HEK293 (cell line): Measurements from ENCODE around the gene TADA3.
A peak's percentile ranks its signal among the peaks of the same experiment; 100 is the strongest.

ENCODE experiments used
- CTCF ChIA-PET: fragments of 350-600 bp; formaldehyde crosslinking; extraction: SDS; loops from one replicate; lab custom pipeline; 2021; ENCODE audit warnings: antibody characterized with exemption; lab: Yijun Ruan, JAX
- POLR2A ChIA-PET: fragments of 300-600 bp; formaldehyde crosslinking; extraction: SDS; loops from one replicate; lab custom pipeline; 2020; ENCODE audit warnings: antibody characterized with exemption, inconsistent platforms; lab: Yijun Ruan, JAX
- H3K27ac ChIP-seq: fragments of 200-500 bp; sonication (Bioruptor generic); 2 replicates; pipeline ENCODE4 v1.5.1; 2014; ENCODE audit warnings: low read depth, low read length, control low read depth, inconsistent platforms; ENCODE audit errors: extremely low read depth
- H3K36me3 ChIP-seq, 2 experiments: fragments of 200-500 bp in 1 of 2; sonication (Bioruptor generic) in 1 of 2; 1 replicate in 1 of 2; 2 replicates in 1 of 2; pipeline ENCODE4 v1.5.1; 2014 to 2017; ENCODE audit warnings: inconsistent platforms in 2 of 2, low read length in 2 of 2; ENCODE audit not compliant: control insufficient read depth in 2 of 2, insufficient read depth in 1 of 2
- H3K4me1 ChIP-seq: fragments of 200-500 bp; sonication (Bioruptor generic); 2 replicates; pipeline ENCODE4 v1.5.1; 2014; ENCODE audit warnings: mild to moderate bottlenecking, low read length, inconsistent platforms; ENCODE audit not compliant: control insufficient read depth, insufficient read depth
- H3K4me3 ChIP-seq: 2 replicates; pipeline ENCODE4 v1.5.1; 2011; ENCODE audit warnings: low read depth, mild to moderate bottlenecking, control low read depth, low read length, moderate library complexity
- H3K9me3 ChIP-seq: fragments of 200-500 bp; sonication (Bioruptor generic); 2 replicates; pipeline ENCODE4 v1.5.1; 2014; ENCODE audit warnings: low read depth, low read length, inconsistent platforms; ENCODE audit not compliant: control insufficient read depth, insufficient read depth
- BCL11A ChIP-seq: fragments of 450-650 bp; formaldehyde crosslinking; IDR thresholded peaks from 2 replicates; pipeline ENCODE4 v1.5.1; 2016; ENCODE audit warnings: low read depth, missing biosample characterization, missing genetic modification characterization
- GLI4 ChIP-seq: fragments of 450-650 bp; formaldehyde crosslinking; IDR thresholded peaks from 2 replicates; pipeline ENCODE4 v1.5.1; 2016; ENCODE audit warnings: missing biosample characterization, missing genetic modification characterization
- GLIS1 ChIP-seq: fragments of 450-650 bp; formaldehyde crosslinking; IDR thresholded peaks from 2 replicates; pipeline ENCODE4 v1.5.1; 2016; ENCODE audit warnings: missing biosample characterization, missing genetic modification characterization
- YY1 ChIP-seq: fragments of 450-650 bp; formaldehyde crosslinking; IDR thresholded peaks from 2 replicates; pipeline ENCODE4 v1.5.1; 2018; ENCODE audit warnings: missing biosample characterization, missing genetic modification characterization
- ZBTB1 ChIP-seq: fragments of 450-650 bp; formaldehyde crosslinking; IDR thresholded peaks from 2 replicates; pipeline ENCODE4 v1.5.1; 2016; ENCODE audit warnings: missing biosample characterization, missing genetic modification characterization
- ZBTB17 ChIP-seq: fragments of 450-650 bp; formaldehyde crosslinking; IDR thresholded peaks from 2 replicates; pipeline ENCODE4 v1.5.1; 2016; ENCODE audit warnings: missing biosample characterization, missing genetic modification characterization
- ZBTB21 ChIP-seq: fragments of 450-650 bp; formaldehyde crosslinking; IDR thresholded peaks from 2 replicates; pipeline ENCODE4 v1.5.1; 2017; ENCODE audit warnings: missing biosample characterization, missing genetic modification characterization
- ZNF169 ChIP-seq: fragments of 450-650 bp; formaldehyde crosslinking; IDR thresholded peaks from 2 replicates; pipeline ENCODE4 v1.5.1; 2016; ENCODE audit warnings: missing biosample characterization, missing genetic modification characterization
- ZNF23 ChIP-seq: fragments of 450-650 bp; formaldehyde crosslinking; IDR thresholded peaks from 2 replicates; pipeline ENCODE4 v1.5.1; 2016; ENCODE audit warnings: missing biosample characterization, missing genetic modification characterization, borderline replicate concordance
- ZNF302 ChIP-seq: fragments of 450-650 bp; formaldehyde crosslinking; IDR thresholded peaks from 2 replicates; pipeline ENCODE4 v1.5.1; 2016; ENCODE audit warnings: missing biosample characterization, missing genetic modification characterization, low read depth
- ZNF544 ChIP-seq: fragments of 450-650 bp; formaldehyde crosslinking; IDR thresholded peaks from 2 replicates; pipeline ENCODE4 v1.5.0; 2017; ENCODE audit warnings: missing biosample characterization, missing genetic modification characterization
- ZNF549 ChIP-seq: fragments of 450-650 bp; IDR thresholded peaks from 2 replicates; pipeline ENCODE4 v1.5.1; 2018; ENCODE audit warnings: missing biosample characterization, missing genetic modification characterization, mild to moderate bottlenecking, inconsistent platforms, moderate library complexity
- ZNF600 ChIP-seq: fragments of 450-650 bp; formaldehyde crosslinking; IDR thresholded peaks from 2 replicates; pipeline ENCODE4 v1.5.1; 2016; ENCODE audit warnings: missing biosample characterization, missing genetic modification characterization
- ZNF621 ChIP-seq: fragments of 450-650 bp; formaldehyde crosslinking; IDR thresholded peaks from 2 replicates; pipeline ENCODE4 v1.5.1; 2017; ENCODE audit warnings: missing biosample characterization, missing genetic modification characterization
- ZNF658 ChIP-seq: fragments of 450-650 bp; formaldehyde crosslinking; IDR thresholded peaks from 2 replicates; pipeline ENCODE4; 2016; ENCODE audit warnings: missing biosample characterization, missing genetic modification characterization
- ZNF792 ChIP-seq: fragments of 450-650 bp; formaldehyde crosslinking; IDR thresholded peaks from 2 replicates; pipeline ENCODE4 v1.5.1; 2016; ENCODE audit warnings: missing biosample characterization, missing genetic modification characterization
- ZNF837 ChIP-seq: fragments of 450-650 bp; formaldehyde crosslinking; IDR thresholded peaks from 2 replicates; pipeline ENCODE4 v1.5.1; 2016; ENCODE audit warnings: missing biosample characterization, missing genetic modification characterization
- ZXDB ChIP-seq: fragments of 450-650 bp; formaldehyde crosslinking; IDR thresholded peaks from 2 replicates; pipeline ENCODE4 v1.5.1; 2016; ENCODE audit warnings: missing biosample characterization, missing genetic modification characterization
- TF ChIP-seq, protein P1 (sequence below): fragments of 450-650 bp; formaldehyde crosslinking; IDR thresholded peaks from 2 replicates; pipeline ENCODE4 v1.5.1; 2016; ENCODE audit warnings: missing biosample characterization, missing genetic modification characterization
- TF ChIP-seq, protein P2 (sequence below): fragments of 450-650 bp; formaldehyde crosslinking; IDR thresholded peaks from 2 replicates; pipeline ENCODE4 v1.5.1; 2016; ENCODE audit warnings: missing biosample characterization, missing genetic modification characterization
- TF ChIP-seq, protein P3 (sequence below): fragments of 450-650 bp; formaldehyde crosslinking; IDR thresholded peaks from 2 replicates; pipeline ENCODE4 v1.5.1; 2016; ENCODE audit warnings: missing biosample characterization, missing genetic modification characterization

The TADA3 gene

DNA sequence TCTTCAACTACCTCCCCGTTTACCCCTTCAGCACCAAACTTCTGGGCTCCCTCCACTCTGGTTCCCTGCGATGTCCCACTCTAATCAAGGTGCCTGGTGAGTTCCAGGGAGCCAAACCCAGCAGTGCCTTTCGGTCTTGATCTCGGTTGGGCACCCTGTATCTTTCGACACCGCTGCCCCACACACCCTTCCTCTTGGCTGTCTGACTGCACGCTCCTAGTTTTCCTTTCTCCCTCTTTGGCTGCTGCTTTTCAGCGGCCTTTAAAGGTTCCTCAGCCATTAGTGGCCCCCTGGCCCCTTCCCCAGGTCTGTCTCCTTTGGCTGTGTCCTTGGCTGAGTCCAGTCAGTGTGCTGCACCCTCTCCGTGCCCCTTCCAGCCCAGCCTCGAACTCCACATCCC lies 18.6 kb upstream of the TADA3 start:
- peaks cover 6% of the 10 kb centered on the region; the same call in 1 of the 2 replicates for H3K4me1 ChIP-seq
- no peak overlapping the region for H3K27ac ChIP-seq
- no peak overlapping the region for H3K4me3 ChIP-seq
- TF ChIP-seq ZNF837 (tag by site-specific recombination): no peak
- TF ChIP-seq ZNF544 (tag by site-specific recombination): no peak
- TF ChIP-seq ZNF658 (tag by site-specific recombination): no peak
- no peak for TF ChIP-seq GLI4 (tag by site-specific recombination)
- TF ChIP-seq GLIS1 (tag by site-specific recombination): no peak
- TF ChIP-seq ZNF792 (tag by site-specific recombination): no peak
- no peak for TF ChIP-seq ZNF23
- TF ChIP-seq ZBTB17: no peak
- TF ChIP-seq ZBTB21 (tag by site-specific recombination): no peak
- TF ChIP-seq ZNF600 (tag by site-specific recombination): no peak
- TF ChIP-seq YY1: no peak
- TF ChIP-seq ZNF549: no peak
- no peak for TF ChIP-seq ZNF621 (tag by site-specific recombination)
- no peak for TF ChIP-seq ZBTB1 (tag by site-specific recombination)
- TF ChIP-seq BCL11A (tag by site-specific recombination): no peak
- TF ChIP-seq, protein P1, sequence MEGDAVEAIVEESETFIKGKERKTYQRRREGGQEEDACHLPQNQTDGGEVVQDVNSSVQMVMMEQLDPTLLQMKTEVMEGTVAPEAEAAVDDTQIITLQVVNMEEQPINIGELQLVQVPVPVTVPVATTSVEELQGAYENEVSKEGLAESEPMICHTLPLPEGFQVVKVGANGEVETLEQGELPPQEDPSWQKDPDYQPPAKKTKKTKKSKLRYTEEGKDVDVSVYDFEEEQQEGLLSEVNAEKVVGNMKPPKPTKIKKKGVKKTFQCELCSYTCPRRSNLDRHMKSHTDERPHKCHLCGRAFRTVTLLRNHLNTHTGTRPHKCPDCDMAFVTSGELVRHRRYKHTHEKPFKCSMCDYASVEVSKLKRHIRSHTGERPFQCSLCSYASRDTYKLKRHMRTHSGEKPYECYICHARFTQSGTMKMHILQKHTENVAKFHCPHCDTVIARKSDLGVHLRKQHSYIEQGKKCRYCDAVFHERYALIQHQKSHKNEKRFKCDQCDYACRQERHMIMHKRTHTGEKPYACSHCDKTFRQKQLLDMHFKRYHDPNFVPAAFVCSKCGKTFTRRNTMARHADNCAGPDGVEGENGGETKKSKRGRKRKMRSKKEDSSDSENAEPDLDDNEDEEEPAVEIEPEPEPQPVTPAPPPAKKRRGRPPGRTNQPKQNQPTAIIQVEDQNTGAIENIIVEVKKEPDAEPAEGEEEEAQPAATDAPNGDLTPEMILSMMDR (tag by site-specific recombination): no peak
- no peak for TF ChIP-seq ZNF169
- TF ChIP-seq, protein P2, sequence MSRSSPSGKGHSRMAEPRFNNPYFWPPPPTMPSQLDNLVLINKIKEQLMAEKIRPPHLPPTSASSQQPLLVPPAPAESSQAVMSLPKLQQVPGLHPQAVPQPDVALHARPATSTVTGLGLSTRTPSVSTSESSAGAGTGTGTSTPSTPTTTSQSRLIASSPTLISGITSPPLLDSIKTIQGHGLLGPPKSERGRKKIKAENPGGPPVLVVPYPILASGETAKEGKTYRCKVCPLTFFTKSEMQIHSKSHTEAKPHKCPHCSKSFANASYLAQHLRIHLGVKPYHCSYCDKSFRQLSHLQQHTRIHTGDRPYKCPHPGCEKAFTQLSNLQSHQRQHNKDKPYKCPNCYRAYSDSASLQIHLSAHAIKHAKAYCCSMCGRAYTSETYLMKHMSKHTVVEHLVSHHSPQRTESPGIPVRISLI: no peak
- CTCF ChIA-PET: interaction anchor here (0.7 kb wide), 1 partner anchor 15 kb away, joined by 5 read pairs; no protein-coding TSS in a partner anchor
- POLR2A ChIA-PET: no interaction called here
- H3K36me3 ChIP-seq: peaks cover 3 to 69% of the 10 kb centered on the region in 2 experiments; a peak in 2 of 3 replicates
- no peaks in the 10 kb centered on the region for H3K9me3 ChIP-seq

DNA sequence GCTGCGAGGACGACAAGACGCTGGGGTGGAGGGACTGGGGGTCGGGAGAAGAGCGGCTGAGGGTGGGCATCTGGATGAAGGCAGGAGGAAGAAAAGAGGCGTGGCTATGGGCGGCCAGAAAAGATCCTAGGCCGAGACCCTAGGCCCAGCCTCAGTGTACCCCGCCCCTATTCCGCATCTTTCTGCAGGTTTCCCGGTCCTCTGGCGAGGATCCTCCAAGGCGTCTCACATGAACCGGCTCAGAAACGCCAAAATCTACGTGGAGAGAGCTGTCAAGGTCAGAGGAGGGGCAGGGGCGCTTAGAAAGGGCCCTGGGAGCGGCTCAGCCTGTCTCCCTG lies 18.1 kb upstream of the TADA3 start:
- CTCF ChIA-PET: no interaction called here
- POLR2A ChIA-PET: interaction anchor here (3.6 kb wide), 1 partner anchor 17 kb away, joined by 18 read pairs; the partner anchor contains the start of genes ARPC4 and TADA3
- peak overlapping the region; percentile 34 for H3K4me3 ChIP-seq
- no peaks in the 10 kb centered on the region for H3K9me3 ChIP-seq
- H3K36me3 ChIP-seq: peaks cover 3 to 69% of the 10 kb centered on the region in 2 experiments; a peak in 2 of 3 replicates
- TF ChIP-seq, protein P3, sequence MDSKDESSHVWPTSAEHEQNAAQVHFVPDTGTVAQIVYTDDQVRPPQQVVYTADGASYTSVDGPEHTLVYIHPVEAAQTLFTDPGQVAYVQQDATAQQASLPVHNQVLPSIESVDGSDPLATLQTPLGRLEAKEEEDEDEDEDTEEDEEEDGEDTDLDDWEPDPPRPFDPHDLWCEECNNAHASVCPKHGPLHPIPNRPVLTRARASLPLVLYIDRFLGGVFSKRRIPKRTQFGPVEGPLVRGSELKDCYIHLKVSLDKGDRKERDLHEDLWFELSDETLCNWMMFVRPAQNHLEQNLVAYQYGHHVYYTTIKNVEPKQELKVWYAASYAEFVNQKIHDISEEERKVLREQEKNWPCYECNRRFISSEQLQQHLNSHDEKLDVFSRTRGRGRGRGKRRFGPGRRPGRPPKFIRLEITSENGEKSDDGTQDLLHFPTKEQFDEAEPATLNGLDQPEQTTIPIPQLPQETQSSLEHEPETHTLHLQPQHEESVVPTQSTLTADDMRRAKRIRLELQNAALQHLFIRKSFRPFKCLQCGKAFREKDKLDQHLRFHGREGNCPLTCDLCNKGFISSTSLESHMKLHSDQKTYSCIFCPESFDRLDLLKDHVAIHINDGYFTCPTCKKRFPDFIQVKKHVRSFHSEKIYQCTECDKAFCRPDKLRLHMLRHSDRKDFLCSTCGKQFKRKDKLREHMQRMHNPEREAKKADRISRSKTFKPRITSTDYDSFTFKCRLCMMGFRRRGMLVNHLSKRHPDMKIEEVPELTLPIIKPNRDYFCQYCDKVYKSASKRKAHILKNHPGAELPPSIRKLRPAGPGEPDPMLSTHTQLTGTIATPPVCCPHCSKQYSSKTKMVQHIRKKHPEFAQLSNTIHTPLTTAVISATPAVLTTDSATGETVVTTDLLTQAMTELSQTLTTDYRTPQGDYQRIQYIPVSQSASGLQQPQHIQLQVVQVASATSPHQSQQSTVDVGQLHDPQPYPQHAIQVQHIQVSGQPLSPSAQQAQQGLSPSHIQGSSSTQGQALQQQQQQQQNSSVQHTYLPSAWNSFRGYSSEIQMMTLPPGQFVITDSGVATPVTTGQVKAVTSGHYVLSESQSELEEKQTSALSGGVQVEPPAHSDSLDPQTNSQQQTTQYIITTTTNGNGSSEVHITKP (tag by site-specific recombination): no peak
- TF ChIP-seq ZNF302 (tag by site-specific recombination) (no peak), ZXDB (no peak)
- H3K4me1 ChIP-seq: peaks cover 6% of the 10 kb centered on the region; the same call in 1 of the 2 replicates
- peak overlapping the region; percentile 76; the same call in 1 of the 2 replicates for H3K27ac ChIP-seq
